ENCODE data around the gene OR8G5.
"Not testable (repeated sequence)": the region's sequence is repeated elsewhere in the genome, so short reads cannot be mapped to it uniquely, and the experiment has no call there.

OR8G5 gene

GRCh38 chr11:124256076-124256475 lies at the start of gene OR8G5:
OR8G5 (plus strand) TSS chr11:124256376; CDS start chr11:124264932, 8,556 bp downstream.
- no peak for DNase-seq (ENCODE audit: low read depth in 3 of 3)

GRCh38 chr11:124207102-124207792 lies 48.9 kb upstream of the OR8G5 start:
- DNase-seq (ENCODE audit: low read depth in 3 of 3), result no peak

DNA sequence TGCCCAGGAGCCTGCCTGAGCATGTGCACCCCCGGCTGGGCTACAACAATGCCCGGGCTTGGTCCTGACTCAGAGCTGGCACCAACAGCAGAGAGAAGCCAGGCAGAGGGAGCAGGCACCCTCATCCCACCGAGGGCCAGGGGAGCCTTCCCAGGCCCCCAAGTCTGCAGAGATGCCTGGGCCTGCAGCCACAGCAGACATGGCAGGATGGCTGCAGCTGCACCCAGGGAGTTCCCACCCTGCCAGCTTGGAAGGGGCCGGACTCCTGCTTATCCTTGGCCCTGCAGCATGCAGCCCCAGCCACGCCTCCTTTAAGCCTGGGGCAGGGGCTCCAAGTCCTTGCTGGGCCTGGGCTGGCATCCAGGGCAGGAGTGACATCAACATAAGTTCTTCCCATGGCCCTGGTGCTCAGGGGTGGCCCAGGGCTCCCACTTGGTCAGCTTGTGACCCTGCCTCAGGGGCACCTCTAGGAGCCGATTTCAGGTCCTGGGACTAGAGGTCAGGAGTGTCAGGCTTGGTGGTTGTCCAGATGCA lies 46.3 kb upstream of the OR8G5 start:
- no peak for DNase-seq (ENCODE audit: low read depth in 3 of 3)

- DNase-seq (ENCODE audit: low read depth in 3 of 3), result no peak
These were observed 45.8 kb upstream of the OR8G5 start for GRCh38 chr11:124210421-124210820.

- no peak for DNase-seq (ENCODE audit: low read depth in 3 of 3)
These were observed 44.9 kb upstream of the OR8G5 start for GRCh38 chr11:124211321-124211720.

DNA sequence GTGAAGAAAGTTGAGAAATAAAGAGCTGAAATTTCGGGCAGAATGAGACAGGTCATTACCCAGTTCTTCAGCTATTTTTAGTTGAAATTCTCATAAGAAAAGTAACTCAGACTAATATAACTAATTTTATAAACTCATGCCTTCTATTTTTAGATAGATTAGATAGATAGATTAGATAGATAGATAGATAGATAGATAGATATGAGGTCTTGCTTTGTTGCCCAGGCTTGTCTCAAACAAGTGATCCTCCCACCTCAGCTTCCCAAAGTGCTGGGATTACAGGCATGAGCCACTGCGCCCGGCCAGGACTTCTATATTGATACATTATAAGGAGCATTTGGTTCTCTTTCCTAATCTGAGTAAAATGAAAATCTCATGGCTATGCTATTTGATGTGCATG lies 42.1 kb upstream of the OR8G5 start:
- DNase-seq (ENCODE audit: low read depth in 3 of 3), result no peak

DNA sequence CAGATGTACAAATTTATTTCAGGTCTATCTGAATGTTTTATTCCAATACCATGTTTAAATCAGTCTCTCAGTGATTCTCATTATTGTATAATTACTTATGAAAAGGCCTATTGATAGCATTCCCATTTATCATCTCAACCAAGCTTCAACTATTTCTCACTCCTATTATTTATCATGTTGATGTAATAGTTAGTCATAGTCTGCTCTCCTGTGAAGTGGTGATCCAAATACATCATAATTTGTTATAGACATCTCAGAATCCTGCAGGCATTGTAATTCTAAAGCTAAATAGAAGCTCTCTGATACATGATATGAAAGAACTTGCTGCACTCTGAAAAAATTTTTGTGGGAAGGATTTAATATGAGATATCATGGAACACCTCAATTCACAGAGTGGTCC lies 37.0 kb upstream of the OR8G5 start:
- DNase-seq (ENCODE audit: low read depth in 3 of 3), result no peak

DNA sequence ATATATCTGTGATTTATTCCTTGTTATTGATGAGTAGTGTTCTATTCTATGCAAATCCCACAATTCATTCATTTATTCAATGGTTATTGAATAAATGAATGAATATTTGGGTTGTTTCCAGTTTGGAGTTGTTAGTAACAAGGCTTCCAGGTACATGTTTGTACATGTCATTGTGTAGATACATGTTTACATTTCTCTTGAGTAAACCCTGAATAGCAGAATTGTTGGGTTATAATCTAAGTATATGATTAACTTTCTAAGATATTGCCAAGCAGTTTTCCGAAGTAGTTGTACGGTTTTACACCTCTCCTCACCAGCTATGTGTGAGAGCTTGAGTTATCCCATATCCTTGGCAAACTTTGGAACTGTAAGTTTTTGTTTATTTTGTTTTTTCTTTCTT lies 33.8 kb upstream of the OR8G5 start:
- no peak for DNase-seq (ENCODE audit: low read depth in 3 of 3)

DNA sequence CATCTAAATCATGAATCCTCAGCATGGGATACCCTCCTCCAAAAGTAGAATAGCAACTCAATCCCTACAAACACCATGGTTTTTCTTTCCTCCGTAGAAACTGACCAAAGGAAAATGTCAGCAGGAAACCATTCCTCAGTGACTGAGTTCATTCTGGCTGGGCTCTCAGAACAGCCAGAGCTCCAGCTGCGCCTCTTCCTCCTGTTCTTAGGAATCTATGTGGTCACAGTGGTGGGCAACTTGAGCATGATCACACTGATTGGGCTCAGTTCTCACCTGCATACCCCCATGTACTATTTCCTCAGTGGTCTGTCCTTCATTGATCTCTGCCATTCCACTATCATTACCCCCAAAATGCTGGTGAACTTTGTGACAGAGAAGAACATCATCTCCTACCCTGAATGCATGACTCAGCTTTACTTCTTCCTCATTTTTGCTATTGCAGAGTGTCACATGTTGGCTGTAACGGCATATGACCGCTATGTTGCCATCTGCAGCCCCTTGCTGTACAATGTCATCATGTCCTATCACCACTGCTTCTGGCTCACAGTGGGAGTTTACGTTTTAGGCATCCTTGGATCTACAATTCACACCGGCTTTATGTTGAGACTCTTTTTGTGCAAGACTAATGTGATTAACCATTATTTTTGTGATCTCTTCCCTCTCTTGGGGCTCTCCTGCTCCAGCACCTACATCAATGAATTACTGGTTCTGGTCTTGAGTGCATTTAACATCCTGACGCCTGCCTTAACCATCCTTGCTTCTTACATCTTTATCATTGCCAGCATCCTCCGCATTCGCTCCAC lies 31.4 kb upstream of the OR8G5 start:
- not testable (repeated sequence) for DNase-seq (ENCODE audit: low read depth in 3 of 3)

DNA sequence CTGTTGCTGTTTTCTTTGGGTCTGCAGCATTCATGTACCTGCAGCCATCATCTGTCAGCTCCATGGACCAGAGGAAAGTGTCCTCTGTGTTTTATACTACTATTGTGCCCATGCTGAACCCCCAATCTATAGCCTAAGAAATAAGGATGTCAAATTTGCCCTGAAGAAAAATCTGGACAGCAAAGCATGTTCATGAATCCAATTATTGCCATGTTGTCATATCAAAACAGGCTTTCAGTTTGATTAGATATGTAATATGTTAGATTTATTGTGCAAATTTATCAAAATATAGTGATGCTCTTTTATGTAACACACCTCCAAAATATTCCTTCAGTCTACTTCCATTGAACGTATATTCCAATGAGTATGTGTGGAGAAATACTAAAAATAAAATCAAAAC lies 30.7 kb upstream of the OR8G5 start:
- no peak for DNase-seq (ENCODE audit: low read depth in 3 of 3)

- DNase-seq (ENCODE audit: low read depth in 3 of 3), result no peak
These were observed 22.8 kb upstream of the OR8G5 start for GRCh38 chr11:124233376-124233775.

DNA sequence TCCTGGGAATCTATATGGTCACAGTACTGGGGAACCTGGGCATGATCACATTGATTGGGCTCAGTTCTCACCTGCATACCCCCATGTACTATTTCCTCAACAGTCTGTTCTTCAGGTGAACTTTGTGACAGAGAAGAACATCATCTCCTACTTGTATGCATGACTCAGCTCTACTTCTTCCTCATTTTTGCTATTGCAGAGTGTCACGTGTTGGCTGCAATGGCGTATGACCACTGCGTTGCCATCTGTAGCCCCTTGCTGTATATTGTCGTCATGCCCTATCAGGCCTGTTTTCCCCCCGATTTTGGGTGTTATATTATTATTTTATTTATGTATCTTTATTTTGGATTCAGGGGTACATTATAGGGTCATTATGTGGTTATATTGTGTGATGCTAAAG lies 17.7 kb upstream of the OR8G5 start:
- no peak for DNase-seq (ENCODE audit: low read depth in 3 of 3)

DNA sequence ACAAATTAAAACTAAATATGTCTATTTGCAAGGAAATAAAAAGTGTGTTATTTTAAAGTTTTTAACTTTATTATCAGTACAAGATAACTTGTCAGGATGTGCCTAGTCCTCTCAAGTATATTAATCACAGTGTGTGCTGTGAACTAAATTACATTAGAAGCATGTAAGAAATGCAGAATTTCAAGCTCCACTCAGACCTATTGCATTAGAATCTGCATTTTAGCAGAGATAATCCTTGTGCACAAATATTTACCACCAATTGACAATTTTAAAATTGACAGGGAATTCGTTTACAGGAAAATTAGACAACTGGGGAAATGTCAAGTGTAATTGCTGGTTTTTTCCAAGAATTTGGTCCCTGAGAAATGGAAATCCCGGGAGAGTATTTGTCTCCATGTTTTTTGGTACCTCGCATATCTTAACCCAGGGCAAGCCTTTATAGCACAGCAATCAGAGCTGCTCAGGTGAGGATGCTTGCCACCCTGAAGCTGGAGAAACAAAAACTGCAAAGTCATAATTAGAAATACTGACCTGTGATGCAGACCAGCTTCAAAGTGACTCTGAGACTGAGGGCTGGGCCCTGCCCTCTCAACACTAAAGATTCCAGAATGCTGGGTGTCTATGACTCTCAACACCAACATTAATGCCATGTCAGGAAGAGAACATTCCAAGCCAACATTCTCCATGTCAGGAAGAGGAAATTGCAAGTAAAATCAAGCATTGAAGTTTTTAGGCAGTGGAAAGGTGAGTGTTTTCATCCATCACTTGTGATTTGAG lies 15.4 kb upstream of the OR8G5 start, which contains the start of gene OR8G1:
TSS of gene OR8G1 (plus strand) at position 475 of the 777 bp plus-strand sequence. CDS start 8,581 bp downstream, outside the sequence.
- DNase-seq (ENCODE audit: low read depth in 3 of 3), result no peak

- DNase-seq (ENCODE audit: low read depth in 3 of 3), result not testable (repeated sequence)
These were observed 6.3 kb upstream of the OR8G5 start for GRCh38 chr11:124249869-124250268.

DNA sequence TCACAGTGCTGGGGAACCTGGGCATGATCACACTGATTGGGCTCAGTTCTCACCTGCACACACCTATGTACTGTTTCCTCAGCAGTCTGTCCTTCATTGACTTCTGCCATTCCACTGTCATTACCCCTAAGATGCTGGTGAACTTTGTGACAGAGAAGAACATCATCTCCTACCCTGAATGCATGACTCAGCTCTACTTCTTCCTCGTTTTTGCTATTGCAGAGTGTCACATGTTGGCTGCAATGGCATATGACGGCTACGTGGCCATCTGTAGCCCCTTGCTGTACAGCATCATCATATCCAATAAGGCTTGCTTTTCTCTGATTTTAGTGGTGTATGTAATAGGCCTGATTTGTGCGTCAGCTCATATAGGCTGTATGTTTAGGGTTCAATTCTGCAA lies 8.9 kb downstream of the OR8G5 start:
- not testable (repeated sequence) for DNase-seq (ENCODE audit: low read depth in 3 of 3)

DNA sequence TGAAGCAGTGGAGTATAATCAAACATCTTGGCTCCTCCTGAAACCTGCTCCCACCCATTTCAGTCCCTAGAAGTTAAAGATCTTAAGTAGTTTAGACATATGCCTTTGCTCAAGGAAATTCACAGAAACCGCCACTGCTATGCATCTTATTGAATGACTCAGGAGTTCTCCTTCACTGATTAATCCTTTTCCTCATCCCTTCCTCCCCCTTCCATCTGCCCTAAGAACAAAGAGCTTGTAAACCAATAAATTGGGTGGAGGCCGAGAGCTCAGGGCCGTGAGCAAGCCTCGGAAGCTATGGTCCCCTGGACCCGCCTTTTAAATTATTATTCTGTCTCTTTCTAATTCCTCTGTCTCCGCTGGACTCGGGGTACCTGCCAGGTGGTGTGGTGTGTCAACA lies 14.7 kb downstream of the OR8G5 start:
- DNase-seq (ENCODE audit: low read depth in 3 of 3), result not testable (repeated sequence)

- DNase-seq (ENCODE audit: low read depth in 3 of 3), result no peak
These were observed 17.8 kb downstream of the OR8G5 start for GRCh38 chr11:124274000-124274399.

GRCh38 chr11:124276081-124276480 lies 19.9 kb downstream of the OR8G5 start:
- DNase-seq (ENCODE audit: low read depth in 3 of 3), result no peak

DNA sequence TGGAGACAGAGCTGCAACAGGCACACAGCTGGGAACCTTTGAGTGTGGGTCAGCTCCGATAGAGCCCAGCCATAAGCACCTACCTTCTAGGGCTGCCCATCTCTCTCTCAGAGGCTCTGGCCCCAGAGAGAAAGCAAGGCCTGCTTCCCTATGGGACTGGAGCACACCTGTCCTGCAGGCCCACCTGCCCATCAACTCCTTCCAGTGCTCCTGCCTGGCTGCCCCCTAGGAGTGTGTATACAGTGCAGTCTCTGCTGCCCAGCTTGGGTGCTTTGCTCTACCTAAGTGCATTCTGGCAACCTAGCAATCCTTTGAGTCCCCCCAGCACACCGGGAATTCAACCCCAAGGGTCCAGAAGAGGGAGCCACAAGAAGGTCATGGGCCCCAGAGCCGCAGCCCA lies 21.0 kb downstream of the OR8G5 start:
- DNase-seq (ENCODE audit: low read depth in 3 of 3), result no peak

GRCh38 chr11:124277804-124278203 lies 21.6 kb downstream of the OR8G5 start:
- no peak for DNase-seq (ENCODE audit: low read depth in 3 of 3)

- DNase-seq (ENCODE audit: low read depth in 3 of 3), result no peak
These were observed 22.1 kb downstream of the OR8G5 start for GRCh38 chr11:124278261-124278660.
